Endometrial microvascular endothelial cells (primary cell): ENCODE results near the gene PAX2. TPM values are rescaled to one million over a fixed set of nuclear protein-coding genes. Genes with fewer than 3 reads are reported as not detected.

Experiments
- in situ Hi-C: cut with HindIII; loops from 2 replicates; pipeline ENCODE4 v1.10.0; 2017; ENCODE audit warnings: low sequenced_read_pairs, low pct_unique_long_range_greater_than_20kb; ENCODE audit errors: inconsistent ontology term
- total RNA-seq: library from RNA; depleted of rRNA; stranded (reverse); fragments of >200 nt; gene quantifications from one replicate; pipeline ENCODE4 v1.2.3, GENCODE V29; 2015; ENCODE audit errors: inconsistent ontology term

The PAX2 gene
- total RNA-seq, 1 donor from 2014 or later, result not detected

DNA sequence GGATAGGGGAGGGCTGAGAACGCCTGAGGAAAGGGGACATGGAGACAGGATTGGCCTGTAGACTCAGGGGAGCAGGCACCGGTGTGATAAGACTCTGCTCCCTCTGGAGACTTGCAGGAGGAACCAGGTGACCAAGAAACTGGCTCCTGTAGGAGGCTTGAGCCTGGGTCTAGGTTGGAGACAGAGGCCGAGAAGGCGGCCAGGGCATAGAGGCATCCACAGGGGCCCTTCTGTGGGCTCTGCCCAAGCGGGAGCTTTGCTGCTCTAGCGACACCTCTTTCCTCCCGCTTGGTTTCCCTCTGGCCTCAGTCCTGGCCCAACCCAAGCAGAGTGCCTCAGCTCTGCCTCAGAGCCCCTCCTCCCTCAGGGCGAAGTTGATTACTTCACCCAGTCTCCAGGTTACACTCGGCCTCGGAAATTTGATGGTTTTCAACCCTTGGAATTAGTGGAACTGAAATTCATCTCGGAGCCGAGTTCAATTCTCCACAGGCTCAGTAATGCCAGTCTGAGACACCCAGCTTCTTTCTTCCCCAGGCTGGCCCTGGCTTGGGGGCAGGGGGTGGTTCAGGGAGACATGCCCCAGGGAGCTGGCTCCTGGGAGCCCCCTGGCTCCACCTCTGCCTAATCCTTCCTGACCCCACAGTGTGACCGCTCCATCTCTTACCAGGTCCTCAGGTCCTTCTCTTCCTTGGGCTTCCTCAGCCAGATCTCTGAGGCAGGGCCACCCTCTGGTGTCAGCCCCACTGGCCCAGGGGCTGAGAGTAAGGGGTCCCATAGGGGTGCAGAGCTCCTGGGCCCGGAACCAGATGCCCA, 60.4 kb downstream of the PAX2 start:
- in situ Hi-C loops, result no loop called here

DNA sequence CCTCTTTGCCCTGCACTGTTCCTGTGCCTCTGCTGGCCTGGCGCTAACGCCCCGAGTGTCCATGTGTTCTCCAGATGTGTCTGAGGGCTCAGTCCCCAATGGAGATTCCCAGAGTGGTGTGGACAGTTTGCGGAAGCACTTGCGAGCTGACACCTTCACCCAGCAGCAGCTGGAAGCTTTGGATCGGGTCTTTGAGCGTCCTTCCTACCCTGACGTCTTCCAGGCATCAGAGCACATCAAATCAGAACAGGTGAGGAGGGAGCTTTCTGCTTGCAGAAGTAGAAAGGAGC, 60.9 kb downstream of the PAX2 start:
- in situ Hi-C loops, result no loop called here

DNA sequence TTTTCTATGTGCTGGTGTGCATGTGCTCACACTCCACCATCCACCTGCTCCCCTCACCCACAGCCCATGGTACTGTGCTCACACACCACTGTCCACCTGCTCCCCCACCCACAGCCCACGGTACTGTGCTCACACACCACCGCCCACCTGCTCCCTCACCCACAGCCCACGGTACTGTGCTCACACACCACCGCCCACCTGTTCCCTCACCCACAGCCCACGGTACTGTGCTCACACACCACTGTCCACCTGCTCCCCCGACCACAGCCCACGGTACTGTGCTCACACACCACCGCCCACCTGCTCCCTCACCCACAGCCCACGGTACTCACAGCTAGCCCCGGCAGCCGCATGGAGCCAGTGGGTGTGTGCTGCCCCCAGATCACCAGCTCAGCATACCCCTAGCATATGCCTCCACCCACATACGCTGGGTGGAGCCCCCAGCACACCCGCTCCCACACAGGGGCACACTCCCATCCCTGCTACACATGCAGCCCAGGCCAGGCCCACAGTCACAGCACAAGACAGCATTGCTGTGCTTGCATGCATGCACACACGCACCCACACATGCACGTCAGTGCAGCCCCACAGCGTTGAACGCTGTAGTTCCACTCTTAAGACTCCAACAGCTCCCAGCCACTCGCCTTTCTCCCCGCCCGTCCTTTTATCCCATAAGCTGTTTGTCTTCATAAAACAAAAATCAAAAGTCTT, 62.0 kb downstream of the PAX2 start:
- in situ Hi-C loops, result no loop called here

DNA sequence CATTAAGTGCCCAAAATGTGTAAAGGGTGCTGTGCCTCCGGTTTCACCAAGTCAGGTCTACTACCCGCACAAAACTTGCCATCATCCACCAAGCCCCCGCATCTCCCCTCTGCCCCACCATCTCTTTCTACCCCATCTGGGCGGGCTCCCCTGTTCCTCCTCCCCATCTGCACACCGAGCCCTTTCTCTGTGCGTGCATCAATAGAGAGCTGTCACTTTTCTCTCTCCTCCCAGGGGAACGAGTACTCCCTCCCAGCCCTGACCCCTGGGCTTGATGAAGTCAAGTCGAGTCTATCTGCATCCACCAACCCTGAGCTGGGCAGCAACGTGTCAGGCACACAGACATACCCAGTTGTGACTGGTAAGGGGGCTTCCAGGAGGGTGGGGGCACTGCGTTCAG, 63.5 kb downstream of the PAX2 start:
- in situ Hi-C loops, result no loop called here

DNA sequence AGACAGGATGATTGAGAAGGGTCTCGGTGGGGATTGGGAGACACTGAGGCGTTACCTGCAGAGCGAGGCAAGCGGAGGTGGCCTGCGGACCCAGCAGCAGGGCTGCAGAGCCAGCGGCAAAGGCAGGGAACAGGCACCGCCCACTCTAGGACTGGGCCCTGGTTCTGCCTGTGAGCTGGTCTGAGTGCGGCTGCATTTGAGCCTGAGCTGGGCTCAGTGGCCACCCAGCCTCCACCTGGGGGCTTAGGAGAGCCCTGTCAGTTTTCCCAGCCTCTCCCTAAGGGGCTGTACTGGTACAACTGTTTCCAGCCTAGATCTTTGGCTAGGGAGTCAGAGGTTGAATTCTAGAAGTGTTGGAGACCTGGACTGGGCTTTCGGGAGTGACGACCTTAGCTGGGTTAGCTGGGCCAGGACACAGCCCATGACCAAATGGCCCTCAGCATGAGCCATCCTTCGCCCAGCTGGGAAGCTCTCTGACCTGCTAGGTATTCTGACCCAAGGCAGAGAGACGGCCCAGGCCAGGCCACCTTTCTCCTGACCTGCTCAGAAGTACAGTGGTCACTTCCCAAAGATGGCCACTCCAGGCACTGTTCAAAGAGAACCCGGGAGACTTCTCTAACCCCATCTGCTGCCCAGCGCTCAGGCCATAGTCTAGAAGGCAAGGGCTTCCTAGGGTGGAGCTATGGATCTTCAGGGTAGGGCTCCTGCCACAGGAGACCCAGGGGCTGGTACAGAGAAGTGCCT, 64.9 kb downstream of the PAX2 start:
- in situ Hi-C loops, result no loop called here

DNA sequence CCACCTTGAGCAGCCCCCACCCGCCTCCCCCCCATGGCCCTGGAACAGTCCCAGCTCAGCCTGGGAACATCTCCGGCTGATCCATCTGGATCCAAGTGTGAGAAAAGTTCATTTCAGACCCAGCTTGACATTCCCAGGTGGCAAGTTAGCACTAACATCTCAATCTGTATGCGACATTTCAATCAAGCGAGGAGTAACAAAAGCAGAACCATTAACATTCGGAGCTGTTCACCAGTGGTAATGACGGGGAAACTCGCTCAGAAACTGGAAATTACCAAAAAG, 65.4 kb downstream of the PAX2 start:
- in situ Hi-C loops, result no loop called here

DNA sequence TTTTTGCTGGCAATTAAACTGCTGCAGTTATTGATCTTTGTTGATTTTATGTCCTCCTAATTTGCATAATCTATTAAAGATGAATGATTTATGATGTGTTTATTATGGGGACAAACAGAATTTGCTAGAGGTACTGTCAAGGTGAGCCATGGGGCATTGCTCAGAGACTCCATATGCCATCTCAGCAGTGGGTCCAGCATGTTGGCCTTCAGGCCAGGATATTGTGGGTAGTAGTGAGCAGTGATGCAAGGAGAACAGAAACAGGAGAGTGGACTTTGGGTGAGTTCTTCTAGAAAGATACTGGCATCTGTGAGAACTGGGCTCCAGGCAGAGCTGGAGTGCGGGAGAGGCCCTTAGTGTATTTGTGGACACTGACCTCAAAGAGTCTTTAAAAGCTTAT, 65.9 kb downstream of the PAX2 start:
- in situ Hi-C loops, result no loop called here

DNA sequence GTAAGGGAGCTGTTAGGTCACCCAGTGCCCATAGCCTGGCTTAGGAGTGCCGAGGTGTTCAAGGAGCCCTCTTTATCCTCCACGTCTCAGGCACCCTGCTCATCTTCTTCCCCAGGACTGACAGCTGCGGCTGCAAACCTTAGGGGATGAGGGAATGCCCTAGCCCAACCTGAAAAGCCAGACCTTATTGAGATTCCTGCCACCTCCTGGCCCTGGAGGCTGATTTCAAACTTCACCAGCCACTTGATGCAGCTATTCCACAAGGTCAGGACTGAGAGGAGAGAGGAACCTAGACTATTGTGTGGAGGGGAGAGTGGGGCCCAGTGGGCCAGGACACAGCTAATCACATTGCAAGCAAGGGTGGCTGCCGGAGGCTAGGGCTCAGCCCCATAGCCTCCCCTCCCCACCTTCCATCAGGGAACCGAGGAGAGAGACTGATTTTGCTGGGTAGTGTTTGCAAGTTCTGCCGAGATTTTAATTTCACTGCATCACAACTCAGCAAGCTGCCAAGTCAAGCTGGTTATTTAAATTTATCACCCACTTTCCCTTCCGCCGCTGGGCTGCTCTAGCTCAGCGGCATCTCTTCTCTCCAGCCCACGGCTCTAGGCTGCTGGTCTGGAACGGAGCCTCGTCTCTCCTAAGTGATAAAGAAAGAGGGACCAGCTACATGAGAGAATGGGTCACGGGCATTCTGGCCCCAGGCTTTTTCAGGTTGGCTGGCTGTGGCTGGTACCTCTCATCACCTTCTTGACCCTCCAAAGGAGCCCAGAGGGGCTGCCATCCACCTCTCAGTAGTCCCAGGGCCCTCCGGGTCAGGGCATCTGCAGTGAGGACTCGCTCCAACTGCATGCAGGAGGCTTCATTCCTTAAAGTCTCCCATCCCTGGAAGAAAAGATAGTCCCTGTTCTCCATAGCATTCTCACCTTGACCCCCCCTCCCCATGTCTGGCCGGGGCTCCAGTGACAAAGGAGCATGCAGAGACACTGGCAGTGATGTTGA, 66.7 kb downstream of the PAX2 start:
- in situ Hi-C loops, result no loop called here

DNA sequence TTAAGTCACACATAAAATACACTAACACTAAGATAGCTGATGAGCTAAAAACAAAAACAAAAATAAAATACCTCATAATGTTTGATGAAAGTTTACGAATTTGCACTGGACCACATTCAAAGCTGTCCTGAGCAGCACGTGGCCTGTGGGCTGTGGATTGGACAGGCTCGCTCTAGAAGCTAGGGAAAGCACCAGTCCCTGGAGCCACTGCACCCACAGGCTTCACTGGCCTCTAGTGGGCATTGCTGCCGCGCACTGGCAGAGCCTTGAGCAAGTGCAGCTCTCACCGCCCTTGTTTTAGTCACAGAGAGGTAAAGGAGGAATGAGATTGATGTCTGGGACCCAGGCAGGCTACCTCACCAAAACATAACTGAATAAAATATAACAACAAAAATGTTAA, 67.6 kb downstream of the PAX2 start:
- in situ Hi-C loops, result no loop called here

DNA sequence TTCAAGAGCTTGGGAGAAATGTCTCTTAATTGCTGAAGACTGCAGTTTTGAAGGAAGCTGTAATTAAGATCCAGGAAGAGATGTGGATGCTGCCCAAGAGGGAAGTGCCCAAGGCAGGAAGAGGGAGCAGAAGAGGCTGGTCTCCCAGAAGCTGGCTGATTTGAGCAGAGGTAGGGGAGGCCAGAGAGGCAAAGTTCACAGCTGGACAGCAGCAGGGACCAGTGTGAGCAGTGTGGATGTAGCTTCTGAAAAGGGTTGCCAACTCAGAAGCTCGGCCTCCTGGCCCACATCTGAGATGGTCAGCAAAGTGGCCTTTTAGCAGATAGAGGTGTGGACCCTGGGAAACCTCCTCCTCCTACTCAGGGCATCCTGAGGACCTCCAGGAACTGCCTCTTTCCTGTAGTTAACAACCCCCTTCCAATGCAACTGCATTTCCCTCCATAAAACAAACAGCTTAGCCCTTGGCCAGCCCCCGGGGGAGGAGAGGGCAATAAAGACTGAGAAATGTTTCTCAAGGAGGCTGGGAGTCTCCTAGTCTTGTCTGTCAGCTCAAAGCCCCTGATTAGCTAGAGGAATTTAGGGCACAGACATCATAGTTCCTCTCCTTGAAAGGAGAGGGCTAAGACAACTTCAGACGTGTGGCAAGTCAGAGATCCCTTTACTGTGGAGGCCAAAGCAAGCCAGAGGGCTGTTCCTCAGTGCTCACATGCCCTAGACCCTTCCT, 69.5 kb downstream of the PAX2 start:
- in situ Hi-C loops, result no loop called here

DNA sequence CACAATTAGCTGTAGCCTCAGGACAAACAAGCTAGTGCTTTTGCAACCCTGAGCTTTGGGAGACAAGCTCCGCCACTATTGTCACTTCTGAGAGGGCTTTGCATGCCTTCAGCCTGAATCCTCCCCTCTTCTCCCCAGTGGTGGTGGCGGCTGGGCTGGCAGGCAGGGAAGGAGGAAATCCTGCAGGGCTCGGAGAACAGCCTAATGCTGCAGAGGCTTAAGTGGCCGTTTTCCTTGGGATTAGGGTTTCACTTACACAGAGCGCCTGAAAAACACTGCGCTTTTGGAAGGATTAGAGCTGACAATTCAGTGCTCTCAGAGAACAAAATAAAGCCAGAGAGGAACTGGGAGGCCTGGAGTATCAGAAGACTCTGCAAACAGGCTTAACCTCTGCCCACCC, 71.3 kb downstream of the PAX2 start:
- in situ Hi-C loops, result no loop called here

DNA sequence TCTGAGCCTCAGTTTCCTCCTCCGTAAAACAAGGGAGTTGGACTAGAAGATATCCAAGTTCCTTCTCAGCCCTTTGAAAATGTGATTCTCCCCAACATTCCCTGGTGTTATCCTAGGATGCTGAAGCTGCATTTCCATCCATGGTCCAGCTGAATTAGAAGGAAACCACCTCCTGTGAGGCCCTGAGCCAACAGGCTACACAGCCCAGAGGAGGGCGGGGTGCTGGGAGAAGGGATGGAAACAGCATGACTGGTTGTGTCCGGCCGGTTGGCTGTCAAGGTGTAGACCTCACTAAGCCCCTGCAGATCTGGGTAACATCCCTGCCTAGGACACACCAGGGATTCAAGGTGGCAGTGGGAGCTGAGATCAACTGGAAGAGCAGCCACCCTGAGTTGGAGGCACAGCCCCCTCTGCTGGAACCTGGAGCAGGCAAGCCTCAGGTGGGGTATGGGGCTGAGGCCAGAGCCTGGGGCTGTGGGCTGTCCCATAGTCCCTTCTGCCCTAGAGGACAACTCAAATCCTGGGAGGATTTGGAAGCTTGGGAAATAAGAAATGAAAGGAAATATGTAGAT, 72.0 kb downstream of the PAX2 start:
- in situ Hi-C loops, result no loop called here

DNA sequence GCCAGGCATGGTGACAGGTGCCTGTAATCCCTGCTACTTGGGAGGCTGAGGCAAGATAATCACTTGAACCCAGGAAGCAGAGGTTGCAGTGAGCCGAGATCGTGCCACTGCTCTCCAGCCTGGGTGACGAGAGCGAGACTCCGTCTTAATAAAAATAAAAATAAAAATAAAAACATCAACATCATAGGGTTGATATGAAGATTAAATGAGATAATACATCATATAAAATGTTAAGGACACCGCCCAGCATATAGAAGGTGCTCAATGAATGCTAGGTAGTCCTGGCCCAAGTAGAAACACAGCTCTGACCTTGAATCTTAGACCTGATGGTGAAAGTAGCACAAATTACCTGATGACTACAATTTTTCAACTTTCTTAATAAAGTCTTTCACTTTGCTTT, 74.0 kb downstream of the PAX2 start:
- in situ Hi-C loops, result no loop called here

DNA sequence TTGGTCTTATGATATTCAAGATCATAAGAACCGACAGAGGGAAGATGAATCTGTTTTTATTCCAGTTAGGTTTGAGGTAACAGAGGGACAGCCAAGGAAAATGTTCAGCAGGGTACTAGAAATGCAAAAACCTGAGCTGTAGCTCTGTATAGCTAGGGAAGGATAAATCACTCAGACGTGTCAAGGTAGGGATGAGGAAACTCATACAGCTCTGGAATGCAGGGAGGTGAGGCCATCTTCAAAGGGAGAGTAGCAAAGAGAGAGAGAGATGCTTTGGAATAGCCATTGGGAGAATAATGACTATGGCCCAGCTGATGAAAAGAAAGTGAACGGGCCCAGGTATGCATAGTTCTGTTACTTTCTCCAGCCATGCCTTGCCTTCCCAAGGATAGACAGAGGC, 77.8 kb downstream of the PAX2 start:
- in situ Hi-C loops, result no loop called here

DNA sequence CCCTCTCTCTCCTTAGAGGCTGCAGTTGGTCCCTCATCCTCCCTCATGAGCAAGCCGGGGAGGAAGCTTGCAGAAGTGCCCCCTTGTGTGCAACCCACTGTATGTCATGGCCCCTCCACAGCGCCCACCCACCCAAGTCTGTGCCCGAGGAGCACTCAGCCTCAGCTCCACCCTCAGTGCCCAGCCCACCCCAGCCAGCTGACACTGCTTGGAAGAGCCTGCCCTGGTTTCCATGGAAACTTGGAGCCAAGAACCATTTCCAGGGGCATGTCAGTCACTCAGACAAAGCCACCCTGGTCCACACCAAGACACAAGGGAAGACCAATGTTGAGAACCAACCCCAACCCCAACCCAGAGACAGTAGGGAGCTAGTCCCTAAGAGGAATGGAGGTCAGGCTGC, 79.5 kb downstream of the PAX2 start:
- in situ Hi-C loops, result no loop called here

DNA sequence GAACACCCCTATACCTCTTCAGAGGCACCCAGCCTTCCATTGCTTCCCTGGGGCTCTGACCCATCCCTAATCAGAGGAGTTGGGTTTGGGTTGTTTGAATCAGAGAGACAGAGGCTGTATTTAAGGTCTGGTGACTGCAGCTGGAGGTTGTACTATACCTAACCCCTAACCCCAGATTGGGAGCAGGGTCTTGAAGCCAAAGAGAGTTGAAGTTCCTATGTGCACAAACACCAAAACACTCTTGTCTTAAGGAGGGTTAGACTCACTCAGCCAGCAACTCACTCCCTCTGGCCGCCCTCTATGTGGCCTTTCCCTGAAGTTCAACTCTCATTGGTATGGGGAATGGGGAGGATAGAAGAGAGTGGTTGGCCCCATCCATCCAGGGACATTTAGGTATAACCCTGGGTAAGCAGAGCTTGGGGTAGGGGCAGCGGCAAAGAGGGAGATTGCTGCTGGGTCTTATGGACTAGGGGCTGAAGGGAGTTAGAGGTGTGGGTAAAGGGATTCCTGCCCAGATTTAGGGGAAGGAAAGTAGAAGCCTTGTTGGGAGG, 80.0 kb downstream of the PAX2 start:
- in situ Hi-C loops, result no loop called here

DNA sequence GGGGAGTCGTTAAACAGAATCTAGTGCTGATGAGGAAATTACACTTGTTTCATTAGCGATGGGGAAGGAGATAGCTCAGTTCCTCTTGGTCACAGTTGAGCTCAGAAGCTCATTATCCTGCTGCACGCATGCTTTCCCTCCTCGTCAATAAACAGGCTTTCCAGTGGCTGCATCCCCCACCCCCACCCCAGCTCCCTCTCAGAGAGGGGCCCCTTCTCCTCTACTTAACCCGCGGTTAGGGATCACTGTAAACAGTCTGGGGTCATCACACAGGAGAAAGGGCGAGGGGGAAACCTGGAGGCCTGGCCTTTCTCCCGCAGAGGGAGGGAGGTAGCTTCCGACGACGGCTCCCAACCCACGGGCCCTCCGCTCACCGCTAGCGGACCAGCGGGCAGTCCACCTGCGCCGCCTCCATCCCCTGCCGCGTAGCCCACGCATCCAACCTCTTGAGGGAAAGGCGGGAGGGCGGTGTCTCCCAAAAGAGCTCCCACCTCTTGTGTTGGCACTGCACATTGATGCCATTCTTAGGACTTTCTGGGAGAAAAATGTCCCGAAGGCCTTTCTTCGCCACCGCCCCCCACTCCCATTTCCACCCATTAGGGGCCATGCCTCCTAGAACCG, 80.8 kb downstream of the PAX2 start:
- in situ Hi-C loops, result no loop called here

DNA sequence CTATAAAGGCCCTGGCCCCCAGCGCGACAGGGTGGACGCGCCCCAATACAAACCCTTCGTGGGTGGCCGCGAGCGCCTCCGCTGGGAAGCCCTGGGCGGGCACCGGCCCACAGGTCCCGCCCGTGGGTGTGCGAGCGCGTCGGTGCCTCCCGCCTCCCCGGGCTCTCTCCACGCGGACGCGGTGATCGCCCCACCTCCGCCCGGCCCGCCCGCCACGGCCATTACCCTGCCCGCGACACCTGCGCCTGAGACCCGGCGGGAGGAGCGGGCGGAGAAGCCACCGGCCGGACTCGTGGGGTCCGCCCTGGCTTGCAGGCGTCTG, 81.2 kb downstream of the PAX2 start:
- in situ Hi-C loops, result no loop called here
